ENCODE data around the gene MASP2.

GRCh38 chr1:11054181-11054580 is 7.1 kb upstream of the MASP2 start:
- TF ChIP-seq POLR2A (IDR thresholded peaks at IDR 0.05; ENCODE audit: low read depth, low read length) (no peak), TAF1 (IDR thresholded peaks at IDR 0.05; ENCODE audit: borderline replicate concordance, low read depth, low read length) (no peak), POLR2AphosphoS5 (IDR thresholded peaks at IDR 0.05; ENCODE audit: low read depth, low read length) (no peak)
